Measurements from ENCODE around the gene SCFD2.

DNA sequence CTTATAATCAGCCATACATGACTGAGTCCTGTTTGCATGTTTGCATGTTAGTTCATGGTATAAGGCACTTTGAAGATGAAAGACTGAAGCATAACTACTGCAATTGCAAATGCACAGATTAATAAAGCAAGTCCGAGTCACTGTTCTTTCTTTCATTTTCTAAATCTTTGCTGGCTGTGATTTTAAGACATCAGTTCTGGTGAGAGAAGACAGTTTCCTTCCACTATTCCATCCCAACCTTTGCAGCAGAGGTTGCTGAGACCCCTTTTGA lies 475.4 kb downstream of the SCFD2 start:
- TF ChIP-seq ELF4 (IDR thresholded peaks at IDR 0.05), result no peak
- TF ChIP-seq, protein P1, sequence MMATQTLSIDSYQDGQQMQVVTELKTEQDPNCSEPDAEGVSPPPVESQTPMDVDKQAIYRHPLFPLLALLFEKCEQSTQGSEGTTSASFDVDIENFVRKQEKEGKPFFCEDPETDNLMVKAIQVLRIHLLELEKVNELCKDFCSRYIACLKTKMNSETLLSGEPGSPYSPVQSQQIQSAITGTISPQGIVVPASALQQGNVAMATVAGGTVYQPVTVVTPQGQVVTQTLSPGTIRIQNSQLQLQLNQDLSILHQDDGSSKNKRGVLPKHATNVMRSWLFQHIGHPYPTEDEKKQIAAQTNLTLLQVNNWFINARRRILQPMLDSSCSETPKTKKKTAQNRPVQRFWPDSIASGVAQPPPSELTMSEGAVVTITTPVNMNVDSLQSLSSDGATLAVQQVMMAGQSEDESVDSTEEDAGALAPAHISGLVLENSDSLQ (IDR thresholded peaks at IDR 0.05), result no peak
- TF ChIP-seq ARNT (IDR thresholded peaks at IDR 0.05), result no peak
- TF ChIP-seq SUZ12 (IDR thresholded peaks at IDR 0.05), result no peak
- no peak for TF ChIP-seq BHLHE40 (IDR thresholded peaks at IDR 0.05; ENCODE audit: borderline replicate concordance)
- TF ChIP-seq FOXA1 (IDR thresholded peaks at IDR 0.05), result no peak
- no peak for TF ChIP-seq SP1 (IDR thresholded peaks at IDR 0.05)
- no peak for TF ChIP-seq FOXM1 (IDR thresholded peaks at IDR 0.05; ENCODE audit: borderline replicate concordance)
- no peak for TF ChIP-seq LEF1 (IDR thresholded peaks at IDR 0.05; ENCODE audit: borderline replicate concordance)
- no peak for TF ChIP-seq CTBP1 (IDR thresholded peaks at IDR 0.05; ENCODE audit: borderline replicate concordance)
- TF ChIP-seq TARDBP (IDR thresholded peaks at IDR 0.05), result no peak
- no peak for TF ChIP-seq HDGF (IDR thresholded peaks at IDR 0.05; ENCODE audit: borderline replicate concordance)
- TF ChIP-seq FOXK2 (IDR thresholded peaks at IDR 0.05), result no peak
- no peak for TF ChIP-seq ZNF384 (IDR thresholded peaks at IDR 0.05)
